Panc1 (cell line): ENCODE results near the gene KNDC1. TPM values are rescaled to one million over a fixed set of nuclear protein-coding genes. Genes with fewer than 3 reads are reported as not detected.

Source experiments
- ATAC-seq: fragments of 200-7000 bp; cut with Tn5 transposase; 2 replicates; pipeline ENCODE4 v1.9.1; 2020; ENCODE audit warnings: mild to moderate bottlenecking, moderate library complexity
- BruUV-seq: library from RNA; stranded (reverse); fragments of 400-500 nt; replicated peaks from 2 replicates; lab custom pipeline; 2021; lab: Mats Ljungman, UMichigan
- CTCF ChIA-PET: fragments of 300-600 bp; sonication (Branson Sonifier 250); formaldehyde crosslinking; loops from one replicate; lab custom pipeline; 2022; ENCODE audit warnings: antibody characterized with exemption; lab: Charles Lee
- POLR2A ChIA-PET: fragments of 300-600 bp; sonication (Branson Sonifier 250); formaldehyde crosslinking; loops from one replicate; lab custom pipeline; 2022; ENCODE audit warnings: antibody characterized with exemption; lab: Charles Lee
- DNase-seq: peaks from one replicate; pipeline ENCODE4 v3.0.0-alpha.2; 2010; ENCODE audit warnings: low read depth, low spot score
- H3K27ac ChIP-seq: 2 replicates; pipeline ENCODE4 v1.5.1; 2011; ENCODE audit warnings: mild to moderate bottlenecking, low read length, inconsistent platforms
- H3K27me3 ChIP-seq: fragments of 200-500 bp; sonication (Bioruptor generic); 2 replicates; pipeline ENCODE4 v1.6.0; 2014; ENCODE audit warnings: low read length, inconsistent platforms; ENCODE audit not compliant: control insufficient read depth, insufficient read depth
- H3K36me3 ChIP-seq: fragments of 200-500 bp; sonication (Bioruptor generic); 2 replicates; pipeline ENCODE4 v1.5.1; 2014; ENCODE audit warnings: inconsistent platforms, mild to moderate bottlenecking, low read length, moderate library complexity; ENCODE audit not compliant: control insufficient read depth, insufficient read depth
- H3K4me1 ChIP-seq: 2 replicates; pipeline ENCODE4 v1.5.1; 2011; ENCODE audit warnings: inconsistent platforms, mild to moderate bottlenecking, low read length, moderate library complexity; ENCODE audit not compliant: control insufficient read depth, insufficient read depth
- H3K4me3 ChIP-seq, 2 experiments: 2 replicates each; pipeline ENCODE4 v1.5.1; 2011 to 2012; ENCODE audit warnings: low read depth in 2 of 2, low read length in 2 of 2, mild to moderate bottlenecking in 2 of 2, inconsistent platforms in 1 of 2, moderate library complexity in 1 of 2
- H3K9me3 ChIP-seq: fragments of 200-500 bp; sonication (Bioruptor generic); 2 replicates; pipeline ENCODE4 v1.5.1; 2014; ENCODE audit warnings: low read depth, mild to moderate bottlenecking, inconsistent platforms, low read length, moderate library complexity; ENCODE audit not compliant: control insufficient read depth, insufficient read depth
- CTCF ChIP-seq: fragments of 450-650 bp; IDR thresholded peaks from 2 replicates; pipeline ENCODE4 v1.5.1; 2017; ENCODE audit warnings: mild to moderate bottlenecking
- POLR2AphosphoS5 ChIP-seq: IDR thresholded peaks from 2 replicates; pipeline ENCODE4 v1.6.1; 2012; ENCODE audit warnings: mild to moderate bottlenecking, low read depth, low read length, moderate library complexity
- REST ChIP-seq, 2 experiments: IDR thresholded peaks; 2 replicates each; pipeline ENCODE4 v1.6.1; 2011 to 2012; ENCODE audit warnings: low read depth in 2 of 2, control low read depth in 1 of 2, low read length in 1 of 2, mild to moderate bottlenecking in 1 of 2, moderate library complexity in 1 of 2; ENCODE audit not compliant: insufficient read depth in 1 of 2
- SIN3A ChIP-seq: IDR thresholded peaks from 2 replicates; pipeline ENCODE4 v1.6.1; 2012; ENCODE audit warnings: low read depth, mild to moderate bottlenecking, low read length, moderate library complexity, borderline replicate concordance; ENCODE audit not compliant: insufficient read depth
- TCF7L2 ChIP-seq: IDR thresholded peaks from 2 replicates; pipeline ENCODE4 v1.6.1; 2011; ENCODE audit warnings: mild to moderate bottlenecking, low read depth, low read length, inconsistent platforms
- in situ Hi-C: cut with HindIII; loops from 2 replicates; pipeline ENCODE4 v1.10.0; 2016; ENCODE audit warnings: low sequenced_read_pairs, low pct_unique_long_range_greater_than_20kb
- intact Hi-C: fragments of 100-400 bp; cut with micrococcal nuclease; formaldehyde crosslinking; loops from one replicate; pipeline ENCODE4 v1.10.0; 2022; ENCODE audit not compliant: unreplicated experiment
- microRNA-seq: library from miRNA; unstranded; fragments of <30 nt; microRNA quantifications from one replicate; pipeline ENCODE4 v1.1.0, GENCODE V29; 2020; ENCODE audit not compliant: unreplicated experiment
- total RNA-seq: library from RNA; stranded (reverse); gene quantifications from one replicate; pipeline ENCODE4 v1.2.1, GENCODE V29; 2021; ENCODE audit not compliant: unreplicated experiment

Gene KNDC1
- total RNA-seq, 1 experiment from 2014 or later, result 2.6 TPM

GRCh38 chr10:133275684-133276092, 115.7 kb downstream of the KNDC1 start:
- BruUV-seq, result no TSS peak
- TF ChIP-seq CTCF, result no peak
- TF ChIP-seq SIN3A, result no peak
- no peak for TF ChIP-seq REST (IDR thresholded peaks at IDR 0.05; ENCODE audit: insufficient read depth in 1 of 2, low read depth in 2 of 2, low read length in 1 of 2)
- no peak for TF ChIP-seq POLR2AphosphoS5
- TF ChIP-seq TCF7L2, result no peak
- Histone ChIP-seq H3K36me3 (no peaks in the 10 kb centered on the region), H3K4me3 (no peak overlapping the region), H3K27me3 (no peaks in the 10 kb centered on the region), H3K9me3 (no peaks in the 10 kb centered on the region), H3K27ac (no peak overlapping the region), H3K4me1 (peaks cover 44% of the 10 kb centered on the region)
- ATAC-seq (0 out of 2 replicates have a peak, but pooled peaks have one; percentile 6), DNase-seq (no peak)
- POLR2A ChIA-PET, result interaction anchor here (0.5 kb wide), 1 partner anchor 12 kb away, joined by 8 read pairs; no protein-coding TSS in a partner anchor
- intact Hi-C loops (no loop called here), in situ Hi-C loops (no loop called here)
- CTCF ChIA-PET, result interaction anchor here (1.6 kb wide), 1 partner anchor 18 kb away, joined by 5 read pairs; no protein-coding TSS in a partner anchor

Small RNA genes lying within 50 kb of the gene (microRNA-seq; reads per million reads assigned to microRNA genes)
- gene MIR202, result not detected

Other genes with a start within 250 kb of the KNDC1 start
- 1.6 TPM for gene CFAP46, start 217.6 kb upstream of the KNDC1 start, total RNA-seq
- 0.05 TPM for gene ADGRA1, start 72.3 kb upstream of the KNDC1 start, total RNA-seq
- not detected for gene UTF1, start 70.0 kb downstream of the KNDC1 start, total RNA-seq
- gene VENTX, start 77.6 kb downstream of the KNDC1 start, total RNA-seq, result not detected
- 3.7 TPM for gene ADAM8, start 116.6 kb downstream of the KNDC1 start, total RNA-seq
- gene TUBGCP2, start 148.7 kb downstream of the KNDC1 start, total RNA-seq, result 93.7 TPM
- 93.8 TPM for gene ZNF511, start 148.7 kb downstream of the KNDC1 start, total RNA-seq
- gene CALY, start 176.7 kb downstream of the KNDC1 start, total RNA-seq, result 1.9 TPM
- 0.21 TPM for gene PRAP1, start 187.2 kb downstream of the KNDC1 start, total RNA-seq
- gene FUOM, start 197.8 kb downstream of the KNDC1 start, total RNA-seq, result 39.6 TPM
- gene ECHS1, start 213.1 kb downstream of the KNDC1 start, total RNA-seq, result 165 TPM
- gene PAOX, start 219.0 kb downstream of the KNDC1 start, total RNA-seq, result 9.3 TPM
- 96.4 TPM for gene MTG1, start 233.9 kb downstream of the KNDC1 start, total RNA-seq